NCI-H82 treated with DMSO at 0.1 percent for 48 hours (cell line): ENCODE measurements around the gene CRACDL.

ENCODE experiments used
- DNase-seq: peaks from one replicate; lab custom pipeline; 2025; ENCODE audit not compliant: unreplicated experiment; lab: John Stamatoyannopoulos, UW

The CRACDL gene

GRCh38 chr2:98826856-98827255 is 109.2 kb downstream of the CRACDL start:
- DNase-seq, result no peak

DNA sequence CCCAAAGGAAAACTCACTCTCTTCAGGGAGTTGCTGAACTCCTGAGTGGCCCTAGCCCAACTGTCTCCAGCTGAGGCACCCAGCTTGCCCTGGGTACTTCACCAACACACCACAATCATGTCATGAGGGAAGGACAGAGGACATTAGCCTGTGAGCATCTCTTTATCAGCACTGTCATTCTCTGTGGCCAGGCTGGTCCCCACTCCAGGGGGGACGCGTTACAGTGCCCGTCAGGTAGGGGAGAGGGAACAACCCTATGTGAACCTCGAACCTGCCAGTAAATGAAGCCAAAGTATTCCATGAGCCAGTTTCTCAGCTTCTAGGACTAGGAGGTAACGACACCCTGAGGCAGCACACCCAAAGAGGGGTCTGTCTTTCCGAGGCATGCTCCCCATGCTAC is 110.2 kb downstream of the CRACDL start:
- no peak for DNase-seq

DNA sequence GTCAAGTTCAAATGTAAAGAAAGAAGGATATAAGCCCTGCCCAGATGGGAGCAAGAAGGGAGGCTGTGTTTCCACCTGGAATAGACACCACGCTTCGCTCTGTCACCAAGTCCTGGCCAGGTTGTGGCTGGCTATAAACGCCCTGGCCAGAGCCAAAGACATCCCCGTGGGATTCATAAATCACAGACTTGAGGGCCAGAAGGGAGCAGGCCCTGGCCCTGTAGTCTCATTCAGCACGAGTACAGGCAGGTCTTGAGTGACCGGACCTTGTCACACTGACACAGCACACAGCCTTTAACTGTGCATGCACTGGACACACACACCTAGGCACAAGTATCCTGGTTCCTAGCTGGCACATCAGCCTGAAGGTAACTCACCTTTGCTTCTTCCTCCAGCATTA is 110.6 kb downstream of the CRACDL start:
- DNase-seq, result no peak

- DNase-seq, result no peak
Observed at GRCh38 chr2:98825020-98825350, 111.0 kb downstream of the CRACDL start.

- no peak for DNase-seq
Observed at GRCh38 chr2:98824256-98825019, 111.6 kb downstream of the CRACDL start.

GRCh38 chr2:98823196-98824170 is 112.5 kb downstream of the CRACDL start:
- DNase-seq, result no peak

GRCh38 chr2:98822301-98823164 is 113.5 kb downstream of the CRACDL start:
- DNase-seq, result no peak

DNA sequence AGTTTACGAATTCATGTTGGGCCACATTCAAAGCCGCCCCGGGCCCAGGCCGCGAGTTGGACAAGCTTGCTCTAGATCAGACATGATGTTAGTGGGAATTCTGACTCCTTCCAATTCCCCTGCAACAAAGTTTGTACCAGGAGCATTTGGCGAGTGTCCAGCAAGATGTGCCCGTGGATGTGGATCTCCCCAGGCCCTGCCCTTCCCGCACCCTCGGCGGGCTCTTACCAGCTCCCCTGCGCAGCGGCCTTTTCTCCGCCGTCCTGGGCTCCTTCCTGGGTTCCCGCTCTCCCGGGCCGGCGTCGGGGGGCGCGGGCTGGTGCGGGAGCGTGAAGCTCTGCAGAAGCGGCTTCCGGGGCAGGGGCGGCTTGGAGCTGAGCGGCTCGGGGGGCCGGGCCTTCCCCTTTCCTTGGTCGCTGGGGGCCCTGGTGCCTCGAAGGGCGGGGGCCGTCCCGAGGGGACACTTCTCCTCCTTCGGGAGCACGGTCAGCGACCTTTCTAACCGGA is 114.3 kb downstream of the CRACDL start:
- no peak for DNase-seq

DNA sequence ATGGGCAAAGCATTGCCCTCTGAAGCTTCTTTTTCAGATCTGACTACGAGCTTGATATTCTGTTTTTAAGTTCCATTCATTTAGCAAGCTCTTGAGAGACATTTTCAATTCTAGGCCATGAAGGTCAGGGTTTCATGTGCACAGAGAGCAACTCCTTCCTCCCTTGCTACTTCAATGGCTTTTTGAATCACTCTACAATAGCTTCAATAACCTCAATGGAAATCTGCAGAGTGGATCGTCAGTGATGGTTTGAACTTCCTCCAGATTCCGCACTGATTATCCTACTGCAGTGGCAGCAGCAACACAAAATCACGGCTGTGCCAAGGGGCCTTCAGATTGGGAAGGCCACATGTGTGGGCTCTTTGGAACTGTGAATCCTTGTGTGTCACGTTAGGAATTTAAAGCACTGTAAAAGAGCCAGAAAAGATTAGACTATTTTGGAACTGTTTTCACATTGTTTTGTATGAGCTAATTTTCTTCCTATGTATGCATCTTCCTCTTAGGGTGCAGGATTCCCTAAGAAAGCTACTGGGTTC is 116.7 kb downstream of the CRACDL start:
- DNase-seq, result no peak

DNA sequence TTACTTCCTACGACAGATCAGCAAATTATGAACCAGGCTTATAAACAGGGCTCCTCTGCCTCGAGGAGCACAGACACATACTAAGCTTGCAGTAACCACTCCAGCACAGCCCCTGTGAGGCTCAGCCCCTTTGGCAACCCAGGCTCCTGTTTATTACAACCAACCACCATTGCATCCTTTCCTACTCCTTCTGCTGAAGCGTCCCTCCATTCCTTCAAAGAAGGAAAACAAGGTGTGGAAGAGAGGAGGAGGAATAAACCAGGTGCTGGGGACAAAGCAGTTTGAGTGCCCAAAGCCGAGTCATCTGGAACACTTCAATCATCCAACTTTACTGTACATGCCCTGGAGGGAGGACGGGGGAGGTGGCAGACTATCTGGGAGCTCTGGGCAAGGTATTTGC is 117.9 kb downstream of the CRACDL start:
- DNase-seq, result no peak

- no peak for DNase-seq
Observed at GRCh38 chr2:98816281-98816680, 119.7 kb downstream of the CRACDL start.

DNA sequence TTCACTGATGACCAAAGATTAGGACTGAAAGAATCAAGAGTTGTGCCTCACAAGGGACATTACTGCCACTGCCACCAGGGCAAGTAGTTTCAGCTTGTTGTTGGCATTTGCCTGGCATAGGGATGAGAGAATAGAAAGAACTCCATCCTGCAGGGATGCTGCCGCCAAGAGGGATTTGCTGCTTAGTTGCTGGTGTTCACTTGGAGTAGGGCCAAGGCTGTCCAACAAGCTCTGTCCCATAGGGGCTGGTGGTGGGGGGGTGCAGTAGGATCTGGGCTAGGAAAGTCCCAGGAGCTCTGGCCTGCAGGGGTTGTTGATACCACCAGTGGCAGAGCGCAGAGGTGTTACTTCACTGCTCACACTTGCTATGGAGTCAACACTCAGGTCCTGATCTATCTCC is 120.2 kb downstream of the CRACDL start:
- no peak for DNase-seq

- DNase-seq, result no peak
Observed at GRCh38 chr2:98811766-98812165, 124.3 kb downstream of the CRACDL start.

GRCh38 chr2:98810588-98810928 is 125.5 kb downstream of the CRACDL start:
- DNase-seq, result no peak

- no peak for DNase-seq
Observed at GRCh38 chr2:98809878-98810587, 126.0 kb downstream of the CRACDL start.

GRCh38 chr2:98809116-98809515 is 126.9 kb downstream of the CRACDL start:
- no peak for DNase-seq

DNA sequence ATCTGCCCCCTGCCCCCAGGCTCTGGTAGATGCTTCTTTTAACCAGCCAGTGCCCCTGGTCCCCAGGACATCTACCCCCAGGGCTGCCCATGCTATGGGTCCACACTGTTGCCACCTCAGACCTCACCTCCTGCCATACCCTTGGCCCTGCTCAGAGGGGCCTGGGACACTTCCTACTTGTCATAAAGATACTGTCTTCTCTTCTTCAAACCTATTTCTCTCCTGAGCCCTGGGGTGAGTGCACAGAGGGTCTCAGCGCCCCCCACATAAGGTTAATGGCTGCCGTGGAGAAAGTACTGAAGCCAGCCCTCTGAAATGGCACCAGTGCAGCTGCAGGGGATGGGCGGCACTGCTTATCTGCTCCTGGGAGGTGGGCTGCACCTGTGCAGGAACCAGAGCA is 127.5 kb downstream of the CRACDL start:
- DNase-seq, result no peak

- no peak for DNase-seq
Observed at GRCh38 chr2:98807929-98808328, 128.1 kb downstream of the CRACDL start.

- no peak for DNase-seq
Observed at GRCh38 chr2:98807221-98807620, 128.8 kb downstream of the CRACDL start.

DNA sequence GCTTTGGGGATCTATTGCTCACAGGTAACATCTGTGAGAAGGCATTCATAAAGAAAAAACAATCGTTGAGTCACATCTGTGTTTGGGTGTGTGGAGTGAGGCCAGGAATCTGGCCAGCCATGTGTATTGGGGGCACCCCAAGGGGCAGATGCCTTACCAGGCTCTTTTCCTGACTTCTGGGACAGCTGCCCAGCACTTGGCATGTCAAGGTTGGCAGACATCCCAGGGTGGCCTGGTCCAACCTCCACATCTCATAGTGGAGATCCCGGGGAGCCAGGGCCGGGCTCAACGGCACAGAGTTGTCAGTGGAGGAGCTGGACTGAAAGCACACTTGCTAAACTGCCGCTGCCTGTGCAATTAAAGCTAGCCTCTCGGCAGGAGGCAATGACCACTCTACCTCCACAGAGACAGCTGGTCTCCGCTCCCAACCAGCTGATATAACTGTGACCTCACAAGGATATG is 129.8 kb downstream of the CRACDL start:
- no peak for DNase-seq
